ENCODE data around the gene PLBD1. TPM values are rescaled to one million over a fixed set of nuclear protein-coding genes. Genes with fewer than 3 reads are reported as not detected.

The PLBD1 gene
- total RNA-seq, 1 experiment from 2014 or later = 0.26 TPM

DNA sequence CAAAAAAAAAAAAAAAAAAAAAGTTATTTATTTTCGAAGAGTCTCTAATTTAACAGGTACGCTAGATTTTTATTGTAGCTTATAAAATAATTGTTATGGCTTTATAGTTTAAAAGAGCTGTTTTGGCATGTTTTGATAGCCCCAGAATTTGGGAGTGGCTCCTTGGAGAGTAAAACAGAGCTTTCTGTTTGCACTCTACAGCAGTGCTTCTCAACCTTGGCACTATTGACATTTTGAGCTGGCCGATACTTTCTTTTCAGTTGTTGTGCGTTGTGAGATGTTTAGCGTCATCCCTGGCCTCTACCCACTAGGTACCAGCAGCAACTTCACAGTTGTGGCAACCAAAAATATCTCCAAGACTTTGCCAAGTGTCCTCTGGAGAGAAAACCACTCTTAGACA is 30.6 kb downstream of the PLBD1 start:
- in situ Hi-C loops (cut with HindIII; ENCODE audit: low pct_unique_long_range_greater_than_20kb, low sequenced_read_pairs) = no loop called here
- DNase-seq (ENCODE audit: low read depth, low spot score) = no peak

DNA sequence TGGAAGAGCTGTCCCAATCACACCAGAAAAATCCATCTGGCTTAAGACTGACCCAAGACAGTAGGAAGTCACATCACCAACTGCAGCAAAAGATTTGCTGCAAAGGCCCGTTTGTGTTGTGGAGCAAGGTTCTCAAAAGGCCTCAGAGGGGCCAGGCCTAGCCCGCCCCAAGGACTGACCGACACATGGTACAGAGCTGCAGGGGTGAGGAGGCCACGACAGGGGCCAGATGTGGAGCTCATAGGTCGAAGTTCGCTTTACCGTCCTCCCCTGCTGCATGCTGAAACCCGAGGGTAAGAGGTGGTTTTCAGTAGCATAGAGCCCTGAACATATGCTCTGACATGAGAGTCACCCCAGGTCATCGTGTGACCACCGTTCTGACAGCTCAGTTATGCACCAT is 35.5 kb downstream of the PLBD1 start:
- in situ Hi-C loops (cut with HindIII; ENCODE audit: low pct_unique_long_range_greater_than_20kb, low sequenced_read_pairs) = no loop called here
- no peak for DNase-seq (ENCODE audit: low read depth, low spot score)

DNA sequence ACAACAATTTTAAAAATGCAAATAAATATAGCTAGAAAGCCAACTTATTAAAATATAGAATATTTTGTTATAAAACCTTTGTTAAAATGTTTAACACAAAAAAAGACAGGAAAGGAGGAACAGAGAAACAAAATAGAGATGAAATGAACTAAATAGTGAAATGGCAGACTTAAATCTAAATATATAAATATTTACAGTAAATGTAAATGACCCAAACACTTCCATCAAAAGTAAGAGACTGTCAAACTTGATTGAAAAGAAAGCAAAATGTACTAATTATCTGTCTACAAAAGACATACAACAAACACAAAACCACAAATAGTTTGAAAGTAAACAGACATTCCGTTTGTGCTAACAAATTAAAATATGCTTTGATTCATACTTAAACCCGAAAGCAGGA is 41.7 kb downstream of the PLBD1 start:
- in situ Hi-C loops (cut with HindIII; ENCODE audit: low pct_unique_long_range_greater_than_20kb, low sequenced_read_pairs) = no loop called here
- no peak for DNase-seq (ENCODE audit: low read depth, low spot score)

DNA sequence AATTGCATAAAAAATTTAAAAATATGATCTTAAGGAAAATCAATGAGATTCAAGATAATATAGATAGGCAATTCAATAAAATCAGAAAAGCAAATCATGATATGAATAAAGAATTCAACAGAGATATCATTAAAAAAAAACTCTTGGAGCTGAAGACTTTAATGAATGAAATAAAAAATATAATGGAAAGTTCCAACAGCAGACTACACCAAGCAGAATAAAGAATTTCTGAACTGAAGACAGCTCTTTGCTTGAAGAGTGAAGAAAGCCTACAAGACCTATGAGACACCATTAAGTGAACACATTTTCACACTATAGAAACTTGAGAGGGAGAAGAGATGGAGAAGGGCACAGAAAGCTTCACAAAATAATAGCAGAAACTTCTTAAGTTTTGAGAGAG is 45.9 kb downstream of the PLBD1 start:
- in situ Hi-C loops (cut with HindIII; ENCODE audit: low pct_unique_long_range_greater_than_20kb, low sequenced_read_pairs) = loop anchor here (25.0 kb wide), 1 partner anchor 90 kb away; no protein-coding TSS in a partner anchor
- no peak for DNase-seq (ENCODE audit: low read depth, low spot score)

DNA sequence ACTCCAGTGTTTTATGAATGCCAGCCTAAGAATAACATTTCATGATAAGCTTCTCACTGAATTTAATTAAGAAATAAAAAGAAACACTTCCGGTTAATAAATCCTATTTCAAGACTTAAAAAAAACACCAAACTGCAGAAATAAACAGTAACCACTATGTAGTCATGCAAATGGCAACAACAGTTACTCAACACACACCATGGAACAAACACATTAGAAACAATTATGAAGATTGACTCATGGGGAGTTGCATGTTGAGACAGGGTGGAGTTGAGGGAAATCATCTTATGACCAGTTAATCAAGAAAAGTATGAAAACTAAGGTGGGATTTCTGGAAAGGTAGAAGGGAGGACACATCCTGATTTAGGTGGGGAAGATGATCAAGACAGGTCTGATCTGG is 52.7 kb downstream of the PLBD1 start:
- DNase-seq (ENCODE audit: low read depth, low spot score) = no peak
- in situ Hi-C loops (cut with HindIII; ENCODE audit: low pct_unique_long_range_greater_than_20kb, low sequenced_read_pairs) = loop anchor here (25.0 kb wide), 1 partner anchor 97 kb away; no protein-coding TSS in a partner anchor

DNA sequence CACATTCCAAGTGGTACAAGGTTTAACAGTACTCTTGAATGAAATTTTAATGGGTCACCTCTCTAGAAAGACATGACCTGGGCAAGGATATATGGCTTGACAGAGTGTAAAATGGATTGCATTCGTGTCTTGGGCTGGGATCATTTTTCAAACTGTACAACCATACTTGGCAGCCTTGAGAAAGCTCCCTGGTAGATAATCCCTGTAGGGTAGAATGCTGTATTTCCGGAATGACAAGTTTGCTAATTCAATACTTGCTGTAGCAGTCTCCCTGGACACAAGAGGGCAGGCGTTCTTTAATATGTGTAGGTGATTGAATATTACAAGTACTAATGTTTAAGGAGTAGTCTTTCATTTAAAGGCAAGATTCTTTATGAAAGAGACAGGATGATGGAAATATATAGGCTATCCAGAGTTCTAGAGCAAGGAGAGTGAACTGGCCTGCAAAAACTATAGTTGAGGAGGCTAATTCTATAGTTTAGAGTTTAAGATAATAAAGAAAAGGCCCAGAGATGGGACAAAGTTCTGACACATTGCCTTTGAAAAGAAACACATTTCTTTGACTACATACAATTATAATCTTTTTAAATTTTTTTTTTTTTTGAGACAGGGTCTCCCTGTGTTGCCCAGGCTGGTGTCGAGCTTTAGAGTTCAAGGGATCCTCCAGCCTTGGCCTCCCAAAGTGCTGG is 53.4 kb downstream of the PLBD1 start:
- DNase-seq (ENCODE audit: low read depth, low spot score) = peak; percentile 75
- in situ Hi-C loops (cut with HindIII; ENCODE audit: low pct_unique_long_range_greater_than_20kb, low sequenced_read_pairs) = loop anchor here (25.0 kb wide), 1 partner anchor 98 kb away; no protein-coding TSS in a partner anchor

DNA sequence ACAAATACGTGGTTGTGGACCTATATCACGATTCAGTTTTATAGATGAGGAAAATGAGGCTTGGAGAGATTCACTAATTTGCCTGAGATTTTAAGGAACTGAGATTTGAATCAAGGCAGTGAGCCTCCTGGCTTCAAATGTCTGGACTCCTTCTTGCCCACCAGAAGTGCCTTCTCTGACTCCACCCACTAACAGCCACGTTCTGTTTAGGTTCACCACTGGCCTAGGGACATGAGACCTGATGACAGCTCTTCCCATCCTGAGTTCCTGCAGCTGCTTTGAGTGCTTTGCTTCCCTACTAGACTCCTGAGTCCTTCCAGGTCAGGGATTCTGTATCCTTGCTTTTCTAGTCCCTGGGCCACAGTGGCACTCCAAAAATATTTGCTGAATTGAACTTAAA is 57.1 kb downstream of the PLBD1 start:
- DNase-seq (ENCODE audit: low read depth, low spot score) = no peak
- in situ Hi-C loops (cut with HindIII; ENCODE audit: low pct_unique_long_range_greater_than_20kb, low sequenced_read_pairs) = loop anchor here (25.0 kb wide), 1 partner anchor 102 kb away; no protein-coding TSS in a partner anchor

DNA sequence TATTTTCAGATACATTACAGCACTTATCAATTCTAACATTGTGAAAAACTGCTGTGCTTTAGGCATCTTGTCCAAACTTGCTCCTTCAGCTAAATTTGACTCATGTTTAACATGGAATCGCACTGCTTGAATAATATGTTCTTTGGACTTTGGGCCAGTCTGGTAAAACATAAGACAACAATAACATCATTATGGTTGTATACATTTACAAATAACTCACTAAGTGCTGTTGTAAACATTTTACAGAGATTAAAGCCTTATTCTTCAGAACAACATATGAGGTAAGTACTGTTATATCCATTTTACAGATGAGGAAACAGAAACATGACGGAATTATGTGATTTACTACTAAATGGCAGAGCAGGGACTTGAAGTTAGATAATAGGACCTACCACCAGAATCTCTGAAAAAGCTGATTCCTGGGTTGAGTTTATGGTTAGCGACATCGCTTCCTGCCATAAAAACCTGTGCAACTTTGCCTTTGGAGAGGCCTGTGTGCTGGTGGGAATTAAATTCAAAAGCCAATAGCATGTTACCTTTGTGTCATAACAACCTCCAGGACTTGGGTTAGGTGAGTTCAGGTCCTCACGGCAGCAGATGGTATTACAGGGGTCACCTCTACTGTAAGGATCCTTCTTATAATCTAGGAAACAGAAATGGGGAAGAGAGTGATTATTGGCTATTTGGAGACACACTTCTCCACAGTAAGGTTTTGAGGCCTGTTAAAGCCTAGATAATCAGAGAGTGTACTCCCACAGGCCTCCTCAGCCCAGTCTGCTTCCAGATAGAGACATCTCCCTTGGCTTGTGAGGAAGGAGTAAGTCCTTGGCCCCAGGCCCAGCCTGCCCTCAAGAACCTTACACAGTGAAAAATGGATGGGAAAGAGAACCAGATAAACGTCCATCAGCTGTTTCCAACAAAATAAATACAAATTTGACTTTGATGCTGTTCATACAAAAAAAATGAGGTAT is 61.8 kb downstream of the PLBD1 start:
- in situ Hi-C loops (cut with HindIII; ENCODE audit: low pct_unique_long_range_greater_than_20kb, low sequenced_read_pairs) = loop anchor here (25.0 kb wide), 1 partner anchor 106 kb away; no protein-coding TSS in a partner anchor

DNA sequence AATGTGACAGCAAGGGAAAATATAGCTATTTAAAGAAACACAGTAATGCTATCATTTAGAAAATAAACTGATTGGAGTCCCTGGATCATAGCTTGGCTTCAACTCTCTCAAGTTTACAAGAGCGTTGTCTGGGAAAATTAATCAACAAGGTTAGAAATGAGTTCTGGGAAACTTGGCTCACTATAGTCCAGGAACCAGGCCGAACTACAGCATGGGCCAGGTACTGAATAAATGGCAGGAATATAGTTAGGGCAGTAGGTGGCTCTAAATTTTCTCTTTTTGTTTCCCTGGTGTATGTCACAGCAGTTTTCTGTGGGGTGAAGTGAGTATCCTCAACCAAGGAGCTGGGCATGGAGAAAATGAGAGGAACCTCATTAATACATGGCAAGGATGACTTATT is 72.4 kb downstream of the PLBD1 start:
- DNase-seq (ENCODE audit: low read depth, low spot score) = no peak
- in situ Hi-C loops (cut with HindIII; ENCODE audit: low pct_unique_long_range_greater_than_20kb, low sequenced_read_pairs) = no loop called here

More for the DNA sequence above, 61.8 kb downstream of the PLBD1 start:
- DNase-seq (ENCODE audit: low read depth, low spot score) = no peak

DNA sequence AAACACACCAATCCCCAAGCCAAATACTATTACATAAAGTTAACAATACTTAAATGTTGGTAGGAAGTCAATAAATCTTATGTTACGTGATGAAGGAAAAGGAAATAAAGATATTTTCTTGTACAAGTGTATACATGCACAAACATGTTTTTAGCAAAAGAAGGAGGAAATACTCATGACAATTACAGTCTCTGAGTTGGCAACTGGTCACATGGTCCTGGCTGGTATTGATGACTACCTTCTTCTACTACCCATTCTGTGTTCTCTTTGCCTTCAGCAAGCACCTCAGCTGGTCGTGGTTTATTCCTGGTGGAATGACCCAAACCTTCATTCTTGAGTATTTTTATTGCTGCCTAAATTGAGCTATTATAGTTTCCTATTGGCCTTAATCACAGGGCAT is 84.8 kb downstream of the PLBD1 start:
- in situ Hi-C loops (cut with HindIII; ENCODE audit: low pct_unique_long_range_greater_than_20kb, low sequenced_read_pairs) = no loop called here
- DNase-seq (ENCODE audit: low read depth, low spot score) = no peak

DNA sequence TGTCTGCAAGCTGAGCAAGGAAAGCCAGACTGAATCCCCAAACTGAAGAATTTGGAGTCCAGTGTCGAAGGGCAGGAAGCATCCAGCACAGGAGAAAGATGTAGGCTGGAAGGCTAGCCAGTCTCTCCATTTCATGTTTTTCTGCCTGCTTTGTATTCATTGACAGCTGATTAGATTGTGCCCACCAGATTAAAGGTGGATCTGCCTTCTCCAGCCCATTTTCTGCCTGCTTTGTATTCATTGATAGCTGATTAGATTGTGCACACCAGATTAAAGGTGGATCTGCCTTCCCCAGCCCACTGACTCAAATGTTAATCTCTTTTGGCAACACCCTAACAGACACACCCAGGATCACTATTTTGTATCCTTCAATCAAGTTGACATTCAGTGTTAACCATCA is 85.3 kb downstream of the PLBD1 start:
- no peak for DNase-seq (ENCODE audit: low read depth, low spot score)
- in situ Hi-C loops (cut with HindIII; ENCODE audit: low pct_unique_long_range_greater_than_20kb, low sequenced_read_pairs) = no loop called here

DNA sequence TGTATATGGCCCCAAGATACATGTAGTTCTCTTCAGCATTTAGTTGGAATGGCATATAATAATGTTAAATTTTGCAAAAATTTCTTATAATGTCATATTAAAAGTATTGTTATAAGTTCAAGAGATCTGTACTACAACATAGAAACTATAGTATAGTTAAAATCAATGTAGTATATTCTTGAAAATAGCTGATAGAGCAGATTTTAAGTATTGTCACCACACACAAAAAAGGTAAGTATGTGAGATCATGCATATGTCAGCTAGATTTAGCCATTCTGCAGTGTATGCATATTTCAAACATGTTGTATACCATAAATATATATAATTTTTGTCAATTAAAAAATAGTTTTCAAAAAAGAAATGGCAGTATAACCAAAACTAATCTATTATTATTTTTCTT is 86.5 kb downstream of the PLBD1 start:
- in situ Hi-C loops (cut with HindIII; ENCODE audit: low pct_unique_long_range_greater_than_20kb, low sequenced_read_pairs) = no loop called here
- no peak for DNase-seq (ENCODE audit: low read depth, low spot score)

DNA sequence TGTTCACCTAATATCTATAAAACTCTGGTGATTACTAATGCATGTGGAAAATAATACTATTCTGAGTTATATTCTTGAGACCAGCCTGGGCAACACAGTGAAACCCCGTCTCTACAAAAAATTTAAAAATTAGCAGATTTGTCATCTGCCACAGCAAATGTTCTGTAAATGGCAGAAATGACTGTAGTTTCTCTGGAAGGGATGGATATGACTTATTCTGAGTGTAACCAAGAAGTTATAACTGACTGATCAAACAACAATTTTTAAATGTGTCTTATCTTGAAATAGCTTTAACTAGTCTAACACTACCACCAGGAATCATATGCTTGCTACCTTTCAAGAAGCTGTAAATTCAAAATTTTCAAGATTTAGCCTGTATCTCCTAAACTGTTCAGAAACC is 88.7 kb downstream of the PLBD1 start:
- no peak for DNase-seq (ENCODE audit: low read depth, low spot score)
- in situ Hi-C loops (cut with HindIII; ENCODE audit: low pct_unique_long_range_greater_than_20kb, low sequenced_read_pairs) = no loop called here

DNA sequence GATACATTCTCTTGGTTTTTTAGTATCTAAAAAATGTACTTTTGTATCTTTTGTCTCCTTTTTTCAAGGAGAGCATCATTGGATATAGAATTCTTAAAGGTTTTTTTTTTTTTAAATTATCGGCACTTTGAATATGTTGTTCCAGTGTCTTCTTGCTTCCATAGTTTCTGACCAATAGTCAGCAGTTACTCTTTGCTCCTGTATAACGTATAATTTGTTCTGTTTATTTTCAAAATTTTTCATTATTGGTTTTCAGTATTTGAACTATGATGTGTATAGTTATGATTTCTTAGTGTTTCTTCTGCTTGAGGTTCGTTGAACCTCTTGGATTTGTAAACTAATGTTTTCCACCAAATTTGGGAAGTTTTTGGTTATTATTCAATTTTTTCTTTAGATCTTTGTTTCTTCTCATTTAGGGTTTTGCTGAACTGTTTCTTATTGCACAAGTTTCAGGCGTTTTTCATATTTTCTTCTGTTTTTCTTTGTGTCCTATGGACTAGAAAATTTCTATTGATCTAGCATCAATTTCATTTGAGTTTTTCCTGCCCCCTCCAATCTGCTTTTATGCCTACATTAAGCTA is 93.9 kb downstream of the PLBD1 start:
- in situ Hi-C loops (cut with HindIII; ENCODE audit: low pct_unique_long_range_greater_than_20kb, low sequenced_read_pairs) = no loop called here
- DNase-seq (ENCODE audit: low read depth, low spot score) = peak; percentile 47

DNA sequence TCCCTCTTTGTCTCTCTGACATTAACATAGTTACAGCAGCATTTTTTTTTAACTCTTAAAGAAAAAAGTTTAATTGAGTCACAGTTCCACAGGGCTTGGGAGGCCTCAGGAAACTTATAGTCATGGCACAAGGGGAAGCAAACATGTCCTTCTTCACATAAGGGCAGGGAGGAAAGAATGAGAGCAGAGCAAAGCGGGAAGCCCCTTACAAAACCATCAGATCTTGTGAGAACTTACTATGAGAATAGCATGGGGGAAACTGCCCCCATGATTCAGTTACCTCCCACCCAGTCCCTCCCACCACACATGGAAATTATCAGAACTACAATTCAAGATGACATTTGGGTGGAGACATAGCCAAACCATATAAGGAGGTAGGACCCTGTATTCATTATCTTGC is 96.2 kb downstream of the PLBD1 start:
- DNase-seq (ENCODE audit: low read depth, low spot score) = no peak

DNA sequence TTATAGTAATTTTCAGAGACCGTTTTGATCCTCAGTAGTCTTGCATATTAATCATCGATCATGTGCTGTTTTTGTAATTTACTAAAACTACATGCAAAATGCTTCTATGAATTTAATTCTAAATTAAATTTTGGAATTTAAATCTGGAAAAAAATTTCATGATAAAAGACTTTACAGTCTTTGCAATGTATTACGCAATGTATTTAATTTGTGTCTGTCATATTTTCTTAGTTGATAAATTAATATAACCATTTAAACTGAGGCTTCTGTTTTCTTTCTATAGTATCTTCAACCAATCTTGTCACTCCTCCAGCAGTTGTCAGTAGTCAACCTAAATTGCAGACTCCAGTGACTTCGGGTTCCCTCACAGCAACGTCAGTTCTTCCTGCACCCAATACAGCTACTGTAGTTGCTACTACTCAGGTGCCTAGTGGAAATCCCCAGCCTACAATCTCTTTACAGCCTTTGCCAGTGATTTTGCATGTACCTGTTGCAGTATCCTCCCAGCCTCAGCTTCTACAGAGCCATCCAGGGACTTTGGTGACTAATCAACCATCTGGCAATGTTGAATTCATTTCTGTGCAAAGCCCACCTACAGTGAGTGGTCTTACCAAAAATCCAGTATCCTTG is 107.4 kb downstream of the PLBD1 start:
- no peak for DNase-seq (ENCODE audit: low read depth, low spot score)
- in situ Hi-C loops (cut with HindIII; ENCODE audit: low pct_unique_long_range_greater_than_20kb, low sequenced_read_pairs) = no loop called here

More for the DNA sequence above, 96.2 kb downstream of the PLBD1 start:
- in situ Hi-C loops (cut with HindIII; ENCODE audit: low pct_unique_long_range_greater_than_20kb, low sequenced_read_pairs) = no loop called here

DNA sequence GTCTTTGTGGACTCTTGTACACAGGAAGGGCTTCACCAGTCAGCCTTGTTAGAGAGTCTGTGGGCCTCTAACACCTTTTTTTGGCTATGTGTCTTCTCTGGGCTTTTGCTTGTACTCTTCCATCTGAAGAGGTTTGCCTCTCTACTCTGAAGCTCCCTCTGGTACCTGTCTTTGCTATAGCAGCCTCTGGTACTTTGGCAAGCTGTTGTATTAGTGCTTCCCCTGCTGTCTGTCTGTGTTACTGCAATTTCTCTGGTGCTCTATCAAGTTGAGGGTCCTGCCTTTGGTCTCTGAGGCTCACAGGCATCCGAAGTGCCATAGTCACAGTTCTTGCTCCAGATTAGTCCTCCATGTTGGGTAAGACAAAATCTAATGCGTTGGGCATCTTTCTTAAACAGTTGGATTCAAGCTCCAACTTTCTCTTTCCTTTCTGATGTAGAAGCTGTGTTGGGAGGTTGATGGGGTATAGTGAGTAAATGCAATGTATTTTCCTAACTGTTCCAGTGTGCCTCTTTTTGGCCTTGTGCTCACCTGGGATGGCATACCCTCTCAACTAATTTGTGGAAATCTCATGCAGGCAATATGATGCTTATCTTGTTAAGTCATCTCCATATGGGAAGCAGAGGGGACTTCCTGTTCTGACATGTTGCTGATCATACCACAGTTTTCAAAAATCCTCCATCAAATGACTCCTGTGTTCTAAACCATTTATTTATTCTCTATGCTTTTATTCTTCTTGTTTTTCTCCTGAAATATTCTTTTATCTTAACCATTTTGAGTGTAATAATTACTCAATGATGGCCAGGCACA is 113.4 kb downstream of the PLBD1 start:
- in situ Hi-C loops (cut with HindIII; ENCODE audit: low pct_unique_long_range_greater_than_20kb, low sequenced_read_pairs) = no loop called here
- peak; percentile 87 for DNase-seq (ENCODE audit: low read depth, low spot score)
